CD14-positive monocyte (primary cell): ENCODE results near the gene AGAP1. TPM values are rescaled to one million over a fixed set of nuclear protein-coding genes. Genes with fewer than 3 reads are reported as not detected.

Experiments used
- DNase-seq, 3 donors: peaks; one replicate each; pipeline ENCODE4 v3.0.0-alpha.2; 2011 to 2022
- H2AFZ ChIP-seq: 2 replicates; pipeline ENCODE4 v1.6.0; 2012; ENCODE audit warnings: mild to moderate bottlenecking, low read depth, low read length, inconsistent platforms; ENCODE audit not compliant: insufficient read depth, poor library complexity, severe bottlenecking
- H3K27ac ChIP-seq, 2 donors: 1 replicate in 1 of 2; 2 replicates in 1 of 2; pipeline ENCODE4 v1.5.1; 2012 to 2013; ENCODE audit warnings: low read length in 2 of 2, control low read depth in 1 of 2, inconsistent platforms in 1 of 2, low read depth in 1 of 2, mild to moderate bottlenecking in 1 of 2
- H3K27me3 ChIP-seq, 2 donors: one replicate each; pipeline versions ENCODE4 v1.6.0 to v1.6.1; 2011 to 2013; ENCODE audit warnings: low read length in 2 of 2; ENCODE audit not compliant: control insufficient read depth in 2 of 2, insufficient read depth in 2 of 2
- H3K36me3 ChIP-seq, 2 donors: replicated peaks in 1 of 2; 1 replicate in 1 of 2; 2 replicates in 1 of 2; pipeline versions ENCODE4 v1.5.1 to v1.6.1; 2012 to 2013; ENCODE audit warnings: low read length in 2 of 2, control low read depth in 1 of 2, inconsistent platforms in 1 of 2, mild to moderate bottlenecking in 1 of 2; ENCODE audit not compliant: insufficient read depth in 2 of 2, control insufficient read depth in 1 of 2
- H3K4me1 ChIP-seq, 2 donors: 1 replicate in 1 of 2; 2 replicates in 1 of 2; pipeline versions ENCODE4 v1.5.1 to v1.6.1; 2012 to 2013; ENCODE audit warnings: low read length in 2 of 2, control low read depth in 1 of 2, inconsistent platforms in 1 of 2, mild to moderate bottlenecking in 1 of 2, moderate library complexity in 1 of 2; ENCODE audit not compliant: insufficient read depth in 2 of 2, control insufficient read depth in 1 of 2
- H3K4me2 ChIP-seq: replicated peaks from 2 replicates; pipeline ENCODE3; 2012; ENCODE audit warnings: low read length, moderate library complexity, mild to moderate bottlenecking; ENCODE audit not compliant: poor library complexity, severe bottlenecking; ENCODE audit errors: extremely low read depth
- H3K4me3 ChIP-seq, 3 experiments: fragments of 200-600 bp in 1 of 3; sonication (generic) in 1 of 3; replicated peaks in 1 of 3; 1 replicate in 2 of 3; 2 replicates in 1 of 3; pipeline ENCODE4 v1.5.1; 2011 to 2013; ENCODE audit warnings: low read length in 3 of 3, mild to moderate bottlenecking in 3 of 3, control low read depth in 2 of 3, low read depth in 2 of 3, inconsistent platforms in 1 of 3, moderate library complexity in 1 of 3
- H3K79me2 ChIP-seq: 2 replicates; pipeline ENCODE4 v1.6.0; 2012; ENCODE audit warnings: mild to moderate bottlenecking, control low read depth, inconsistent platforms, low read length, moderate library complexity; ENCODE audit not compliant: insufficient read depth
- H3K9ac ChIP-seq: 2 replicates; pipeline ENCODE4 v1.6.0; 2017; ENCODE audit warnings: low read length, mild to moderate bottlenecking; ENCODE audit not compliant: insufficient read depth, poor library complexity, severe bottlenecking
- H3K9me3 ChIP-seq, 2 donors: replicated peaks in 1 of 2; 1 replicate in 1 of 2; 2 replicates in 1 of 2; pipeline versions ENCODE4 v1.5.1 to v1.6.1; 2012 to 2013; ENCODE audit warnings: low read length in 2 of 2, control low read depth in 1 of 2; ENCODE audit not compliant: control insufficient read depth in 1 of 2, insufficient read depth in 1 of 2
- H4K20me1 ChIP-seq: 2 replicates; pipeline ENCODE4 v1.6.0; 2012; ENCODE audit warnings: mild to moderate bottlenecking, low read length, control low read depth, moderate library complexity; ENCODE audit not compliant: insufficient read depth
- H3K27ac Mint-ChIP-seq, 7 donors: one replicate each; pipeline ENCODE4 v1.8.0; 2020; ENCODE audit warnings: mild to moderate bottlenecking in 7 of 7, mixed read lengths in 7 of 7, moderate library complexity in 6 of 7, inconsistent platforms in 2 of 7
- H3K27me3 Mint-ChIP-seq, 3 donors: one replicate each; pipeline ENCODE4 v1.8.0; 2021 to 2022; ENCODE audit warnings: low read depth in 3 of 3, mild to moderate bottlenecking in 3 of 3, mixed read lengths in 3 of 3, moderate library complexity in 3 of 3, inconsistent platforms in 1 of 3
- H3K36me3 Mint-ChIP-seq, 2 donors: one replicate each; pipeline ENCODE4 v1.8.0; 2020; ENCODE audit warnings: mixed read lengths in 2 of 2, inconsistent platforms in 1 of 2, mild to moderate bottlenecking in 1 of 2
- H3K4me1 Mint-ChIP-seq: one replicate; pipeline ENCODE4 v1.8.0; 2020; ENCODE audit warnings: mild to moderate bottlenecking, mixed read lengths
- H3K4me3 Mint-ChIP-seq, 2 donors: one replicate each; pipeline ENCODE4 v1.8.0; 2020; ENCODE audit warnings: mild to moderate bottlenecking in 2 of 2, mixed read lengths in 2 of 2, moderate library complexity in 1 of 2
- H3K9me3 Mint-ChIP-seq, 7 donors: one replicate each; pipeline ENCODE4 v1.8.0; 2020 to 2022; ENCODE audit warnings: mixed read lengths in 7 of 7, mild to moderate bottlenecking in 6 of 7, moderate library complexity in 6 of 7, inconsistent platforms in 2 of 7
- CTCF ChIP-seq: fragments of 200-600 bp; IDR thresholded peaks from one replicate; pipeline ENCODE4 v1.8.0; 2022; ENCODE audit warnings: antibody characterized with exemption, mild to moderate bottlenecking
- WGBS: methylation state at CpG from one replicate; pipeline ENCODE4 v1.1.5; 2013; ENCODE audit warnings: missing lambda C conversion rate; ENCODE audit not compliant: insufficient coverage; 5-methylcytosine and 5-hydroxymethylcytosine counted together
- intact Hi-C, 2 donors: fragments of 100-400 bp; cut with micrococcal nuclease; formaldehyde crosslinking; loops; one replicate each; pipeline versions ENCODE4 v1.15.0 to v1.15.1; 2023
- polyA plus RNA-seq, 3 donors: library from polyadenylated mRNA; depleted of rRNA in 1 of 3; unstranded in 2 of 3; stranded (reverse) in 1 of 3; fragments of 300-500 nt in 2 of 3; fragments of >200 nt in 1 of 3; fragmentation: Illumina TruSeq in 2 of 3; gene quantifications; 1 replicate in 2 of 3; 2 replicates in 1 of 3; pipeline ENCODE4 v1.2.3, GENCODE V29; 2012 to 2021

AGAP1 gene
- polyA plus RNA-seq, 3 donors, result 0.12 TPM; not detected in 2

GRCh38 chr2:235542733-235543127, 48.9 kb downstream of the AGAP1 start:
- no peaks in the 10 kb centered on the region for H3K36me3 ChIP-seq
- no peaks in the 10 kb centered on the region for H3K9me3 ChIP-seq
- Mint-ChIP-seq H3K9me3 (peaks cover 0 to 3% (median 0%) of the 10 kb centered on the region in 7 donors), H3K4me3 (no peak overlapping the region), H3K27ac (no peak overlapping the region), H3K36me3 (no peaks in the 10 kb centered on the region), H3K27me3 (peaks cover 4 to 12% (median 9%) of the 10 kb centered on the region in 3 donors), H3K4me1 (no peaks in the 10 kb centered on the region)
- H3K27me3 ChIP-seq, result no peaks in the 10 kb centered on the region
- no peak overlapping the region for H3K27ac ChIP-seq
- 64% methylated on average over 2 of the region's 10 CpGs for WGBS
- H2AFZ ChIP-seq, result no peak overlapping the region
- H4K20me1 ChIP-seq, result no peaks in the 10 kb centered on the region
- no peak overlapping the region for H3K4me3 ChIP-seq
- no peak overlapping the region for H3K4me2 ChIP-seq
- DNase-seq, result no peak
- no peaks in the 10 kb centered on the region for H3K4me1 ChIP-seq
- H3K9ac ChIP-seq, result no peak overlapping the region
- no peak for TF ChIP-seq CTCF
- H3K79me2 ChIP-seq, result no peaks in the 10 kb centered on the region
- intact Hi-C loops, result no loop called here

- Mint-ChIP-seq H3K4me3 (no peak overlapping the region), H3K4me1 (no peaks in the 10 kb centered on the region), H3K27me3 (peaks cover 4 to 13% (median 7%) of the 10 kb centered on the region in 3 donors), H3K27ac (no peak overlapping the region), H3K9me3 (peaks cover 0 to 3% (median 0%) of the 10 kb centered on the region in 7 donors), H3K36me3 (no peaks in the 10 kb centered on the region)
- DNase-seq, result no peak
- no peaks in the 10 kb centered on the region for H3K27me3 ChIP-seq
- H3K27ac ChIP-seq, result no peak overlapping the region
- WGBS, result 82% methylated on average over 10 of the region's 13 CpGs
- no peaks in the 10 kb centered on the region for H3K4me1 ChIP-seq
- H2AFZ ChIP-seq, result no peak overlapping the region
- no peaks in the 10 kb centered on the region for H3K79me2 ChIP-seq
- H3K9ac ChIP-seq, result no peak overlapping the region
- H3K36me3 ChIP-seq, result no peaks in the 10 kb centered on the region
- TF ChIP-seq CTCF, result no peak
- intact Hi-C loops, result no loop called here
- H4K20me1 ChIP-seq, result no peaks in the 10 kb centered on the region
- H3K4me3 ChIP-seq, result no peak overlapping the region
- no peaks in the 10 kb centered on the region for H3K9me3 ChIP-seq
- no peak overlapping the region for H3K4me2 ChIP-seq
These were observed 49.4 kb downstream of the AGAP1 start for GRCh38 chr2:235543128-235543750.
